HepG2 (cell line): Measurements from ENCODE around the gene LYST. TPM values are rescaled to one million over a fixed set of nuclear protein-coding genes. Genes with fewer than 3 reads are reported as not detected.

ENCODE experiments used
- FOXM1 ChIP-seq: sonication (generic); formaldehyde crosslinking; IDR thresholded peaks from 2 replicates; pipeline ENCODE4 v1.5.0; 2020; ENCODE audit warnings: missing genetic modification reagents
- GATAD2A ChIP-seq: IDR thresholded peaks from 2 replicates; pipeline ENCODE4 v1.6.1; 2016
- GTF3A ChIP-seq: sonication (generic); formaldehyde crosslinking; conservative IDR thresholded peaks from 2 replicates; pipeline ENCODE4 v1.4.0; 2020; ENCODE audit warnings: mild to moderate bottlenecking, missing genetic modification reagents
- MAFK ChIP-seq, 2 experiments: IDR thresholded peaks in 1 of 2; conservative IDR thresholded peaks in 1 of 2; 2 replicates each; pipeline ENCODE4 v1.6.1; 2011; ENCODE audit warnings: improper control_type of control experiment in 2 of 2, low read length in 2 of 2
- PAF1 ChIP-seq: IDR thresholded peaks from 2 replicates; pipeline ENCODE4 v1.6.1; 2016; ENCODE audit warnings: missing genetic modification reagents, missing compliant biosample characterization
- PHF5A ChIP-seq: IDR thresholded peaks from one replicate; pipeline ENCODE4 v1.6.1; 2018; ENCODE audit warnings: low read depth, missing genetic modification reagents; ENCODE audit not compliant: unreplicated experiment
- PPARG ChIP-seq: conservative IDR thresholded peaks from 2 replicates; pipeline ENCODE4 v1.6.1; 2016; ENCODE audit warnings: missing biosample characterization, missing genetic modification reagents
- RAD21 ChIP-seq: fragments of 450-650 bp; formaldehyde crosslinking; IDR thresholded peaks from 2 replicates; pipeline ENCODE4 v1.5.0; 2020; ENCODE audit warnings: mild to moderate bottlenecking
- SETDB1 ChIP-seq: sonication (generic); formaldehyde crosslinking; IDR thresholded peaks from 2 replicates; pipeline ENCODE4 v1.5.1; 2020; ENCODE audit warnings: missing genetic modification reagents, mild to moderate bottlenecking, borderline replicate concordance
- SMARCE1 ChIP-seq: fragments of 450-650 bp; IDR thresholded peaks from 2 replicates; pipeline ENCODE4 v1.6.1; 2017; ENCODE audit warnings: borderline replicate concordance
- STAG1 ChIP-seq: sonication (generic); formaldehyde crosslinking; IDR thresholded peaks from 2 replicates; pipeline ENCODE4 v1.4.0; 2020; ENCODE audit warnings: missing genetic modification reagents
- TEF ChIP-seq: sonication (generic); formaldehyde crosslinking; IDR thresholded peaks from 2 replicates; pipeline ENCODE4 v1.5.0; 2020; ENCODE audit warnings: missing genetic modification reagents
- THAP8 ChIP-seq: sonication (generic); formaldehyde crosslinking; IDR thresholded peaks from 2 replicates; pipeline ENCODE4 v1.5.1; 2020; ENCODE audit warnings: missing genetic modification reagents, mild to moderate bottlenecking, borderline replicate concordance
- ZBTB25 ChIP-seq: IDR thresholded peaks from 2 replicates; pipeline ENCODE4 v1.6.1; 2018; ENCODE audit warnings: missing genetic modification reagents
- ZNF296 ChIP-seq: sonication (generic); formaldehyde crosslinking; conservative IDR thresholded peaks from 2 replicates; pipeline ENCODE4 v1.5.0; 2020; ENCODE audit warnings: mild to moderate bottlenecking, missing genetic modification reagents
- ZNF326 ChIP-seq: sonication (generic); formaldehyde crosslinking; IDR thresholded peaks from 2 replicates; pipeline ENCODE4 v1.4.0; 2020; ENCODE audit warnings: missing genetic modification reagents, borderline replicate concordance
- ZNF543 ChIP-seq: sonication (generic); formaldehyde crosslinking; IDR thresholded peaks from 2 replicates; pipeline ENCODE4 v1.4.0; 2020; ENCODE audit warnings: mild to moderate bottlenecking, missing genetic modification reagents
- polyA plus RNA-seq, 8 experiments: library from polyadenylated mRNA; depleted of rRNA in 3 of 8; stranded (reverse) in 7 of 8; unstranded in 1 of 8; fragments of >200 nt; fragmentation: Illumina TruSeq in 4 of 8; extraction: Trizol in 4 of 8; gene quantifications; 2 replicates each; pipeline versions ENCODE4 v1.2.1 to v1.2.3, GENCODE V29; 2011 to 2016; ENCODE audit warnings: low read depth in 4 of 8, missing spikeins in 1 of 8, mixed read lengths in 1 of 8; ENCODE audit not compliant: insufficient read depth in 1 of 8
- total RNA-seq, 5 experiments: library from RNA; depleted of rRNA; stranded (reverse); fragments of >200 nt; fragmentation: Illumina TruSeq; extraction: Trizol; gene quantifications; 2 replicates each; pipeline ENCODE4 v1.2.3, GENCODE V29; 2016; ENCODE audit warnings: low read depth in 1 of 5
- TF ChIP-seq, protein P1 (sequence below): sonication (generic); formaldehyde crosslinking; IDR thresholded peaks from 2 replicates; pipeline ENCODE4 v1.8.0; 2022; ENCODE audit warnings: missing genetic modification reagents, mild to moderate bottlenecking, borderline replicate concordance

Gene LYST
- total and polyA plus RNA-seq, 2 of the 13 experiments (the other 11 are each of a cell fraction or from before 2014, with no cell fraction given), result 0.91 to 2.5 TPM

DNA sequence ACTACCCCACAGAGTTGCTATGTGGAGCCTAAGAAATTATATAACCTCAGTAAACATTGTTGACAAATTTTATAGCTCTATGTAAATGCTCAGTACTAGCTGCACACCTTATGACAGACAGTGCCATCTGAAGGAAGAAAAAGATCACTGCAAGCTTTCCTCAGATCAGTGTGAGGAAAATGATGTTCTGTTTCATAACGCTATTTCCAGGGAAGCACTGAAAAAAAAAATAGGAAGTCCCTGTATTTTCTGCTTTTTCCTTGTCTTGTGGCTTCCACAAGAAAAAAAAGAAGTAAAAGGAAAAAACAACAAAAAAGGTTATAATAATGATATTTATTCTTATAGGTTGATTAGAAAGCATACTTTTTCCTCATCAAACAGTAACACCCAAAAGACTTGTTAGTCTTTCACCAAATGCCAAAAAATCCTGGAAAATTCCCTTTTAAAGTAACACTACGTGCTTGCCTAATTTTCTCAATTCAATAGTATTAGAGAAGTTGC is 23.2 kb downstream of the LYST start (continued):
- TF ChIP-seq TEF (0 out of 2 replicates have a peak, but pooled peaks have one; percentile 17), FOXM1 (CRISPR knock-in tag) (no peak), MAFK (conservative IDR thresholded peaks at IDR 0.05 in 1 of 2, IDR thresholded peaks at IDR 0.05 in 1 of 2; ENCODE audit: low read length in 2 of 2) (no peak), SETDB1 (CRISPR knock-in tag) (no peak), PPARG (CRISPR knock-in tag) (0 out of 2 replicates have a peak, but pooled peaks have one; percentile 17), GATAD2A (CRISPR knock-in tag) (0 out of 2 replicates have a peak, but pooled peaks have one; percentile 17), SMARCE1 (no peak), STAG1 (CRISPR knock-in tag) (peak; percentile 65), ZNF326 (CRISPR knock-in tag) (no peak), PHF5A (CRISPR knock-in tag) (no peak), PAF1 (CRISPR knock-in tag) (no peak), GTF3A (CRISPR knock-in tag) (no peak), ZBTB25 (no peak), RAD21 (CRISPR knock-in tag) (peak; percentile 35; the same call in 1 of the 2 replicates), ZNF543 (no peak), ZNF296 (no peak), THAP8 (CRISPR knock-in tag) (no peak)
- TF ChIP-seq, protein P1, sequence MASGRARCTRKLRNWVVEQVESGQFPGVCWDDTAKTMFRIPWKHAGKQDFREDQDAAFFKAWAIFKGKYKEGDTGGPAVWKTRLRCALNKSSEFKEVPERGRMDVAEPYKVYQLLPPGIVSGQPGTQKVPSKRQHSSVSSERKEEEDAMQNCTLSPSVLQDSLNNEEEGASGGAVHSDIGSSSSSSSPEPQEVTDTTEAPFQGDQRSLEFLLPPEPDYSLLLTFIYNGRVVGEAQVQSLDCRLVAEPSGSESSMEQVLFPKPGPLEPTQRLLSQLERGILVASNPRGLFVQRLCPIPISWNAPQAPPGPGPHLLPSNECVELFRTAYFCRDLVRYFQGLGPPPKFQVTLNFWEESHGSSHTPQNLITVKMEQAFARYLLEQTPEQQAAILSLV, result no peak
- TF ChIP-seq, all 625 proteins: peak for 7
